HUES48 (cell line): ENCODE data around the gene IP6K1.
"Not testable (repeated sequence)": the region's sequence is repeated elsewhere in the genome, so short reads cannot be mapped to it uniquely, and the experiment has no call there.

ENCODE experiments used
- H3K27ac ChIP-seq: one replicate; pipeline ENCODE4 v1.7.0; 2013; ENCODE audit warnings: low read depth, low read length, inconsistent platforms
- H3K27me3 ChIP-seq: 2 replicates; pipeline ENCODE4 v1.6.1; 2013; ENCODE audit warnings: mild to moderate bottlenecking, low read length; ENCODE audit not compliant: control insufficient read depth, insufficient read depth
- H3K36me3 ChIP-seq: 2 replicates; pipeline ENCODE4 v1.6.1; 2013; ENCODE audit warnings: low read length; ENCODE audit not compliant: control insufficient read depth, insufficient read depth
- H3K4me1 ChIP-seq: 2 replicates; pipeline ENCODE4 v1.6.1; 2013; ENCODE audit warnings: mild to moderate bottlenecking, low read length; ENCODE audit not compliant: control insufficient read depth, insufficient read depth
- H3K4me3 ChIP-seq: 2 replicates; pipeline ENCODE4 v1.5.1; 2013; ENCODE audit warnings: mild to moderate bottlenecking, low read depth, low read length
- H3K9ac ChIP-seq: 2 replicates; pipeline ENCODE4 v1.6.1; 2013; ENCODE audit warnings: mild to moderate bottlenecking, low read depth, low read length, moderate library complexity
- H3K9me3 ChIP-seq: 2 replicates; pipeline ENCODE4 v1.6.1; 2013; ENCODE audit warnings: low read length; ENCODE audit not compliant: control insufficient read depth, insufficient read depth

IP6K1 gene

DNA sequence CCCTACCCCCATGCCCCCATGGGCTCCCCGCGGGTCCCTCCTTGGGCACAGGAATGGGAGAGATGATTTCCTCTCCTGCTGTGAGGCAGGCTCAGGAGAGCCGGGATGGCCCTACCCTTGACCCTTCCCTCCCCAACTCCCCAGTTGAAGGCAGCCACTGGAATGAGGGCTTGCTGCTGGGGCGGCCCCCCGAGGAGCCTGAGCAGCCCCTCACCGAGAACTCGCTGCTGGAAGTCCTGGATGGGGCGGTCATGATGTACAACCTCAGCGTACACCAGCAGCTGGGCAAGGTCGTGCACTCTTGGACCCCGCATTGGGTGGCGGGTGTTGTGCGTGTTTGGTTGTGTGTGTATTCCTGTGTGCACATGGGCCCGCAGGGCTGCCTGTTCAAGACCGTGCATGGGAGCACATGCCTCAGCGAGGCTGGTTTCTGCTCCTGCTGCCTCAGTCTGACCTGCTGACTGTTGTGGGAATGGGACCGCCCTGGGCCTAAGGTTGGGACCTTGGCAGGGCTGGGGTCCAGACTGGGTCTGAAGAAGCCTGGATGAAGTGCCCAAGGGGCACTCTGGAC, 80.9 kb downstream of the IP6K1 start:
- Histone ChIP-seq H3K36me3 (peaks cover 37% of the 10 kb centered on the region), H3K27ac (no peak overlapping the region), H3K9ac (no peak overlapping the region), H3K9me3 (no peaks in the 10 kb centered on the region), H3K4me3 (no peak overlapping the region), H3K4me1 (no peaks in the 10 kb centered on the region), H3K27me3 (no peaks in the 10 kb centered on the region)

DNA sequence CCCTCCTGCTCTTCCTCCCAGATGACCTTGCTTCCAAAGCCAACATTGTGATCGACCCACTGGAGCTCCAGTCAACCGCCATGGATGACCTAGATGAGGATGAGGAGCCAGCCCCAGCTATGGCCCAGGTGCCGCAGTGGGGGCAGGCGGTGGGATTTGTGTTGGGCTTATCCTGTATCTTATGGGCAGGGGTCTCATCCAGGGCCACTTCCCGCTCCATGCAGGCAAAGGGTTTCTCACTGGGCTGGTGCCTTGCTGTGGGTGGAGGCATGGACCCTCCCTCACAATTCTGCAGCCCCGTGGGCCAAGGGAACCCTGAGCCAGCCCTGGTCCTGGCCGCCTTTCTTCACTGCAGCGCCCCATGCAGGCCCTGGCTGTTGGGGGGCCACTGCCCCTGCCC, 81.7 kb downstream of the IP6K1 start:
- Histone ChIP-seq H3K9ac (no peak overlapping the region), H3K4me1 (no peaks in the 10 kb centered on the region), H3K4me3 (no peak overlapping the region), H3K36me3 (peaks cover 42% of the 10 kb centered on the region), H3K9me3 (no peaks in the 10 kb centered on the region), H3K27ac (no peak overlapping the region), H3K27me3 (no peaks in the 10 kb centered on the region)

DNA sequence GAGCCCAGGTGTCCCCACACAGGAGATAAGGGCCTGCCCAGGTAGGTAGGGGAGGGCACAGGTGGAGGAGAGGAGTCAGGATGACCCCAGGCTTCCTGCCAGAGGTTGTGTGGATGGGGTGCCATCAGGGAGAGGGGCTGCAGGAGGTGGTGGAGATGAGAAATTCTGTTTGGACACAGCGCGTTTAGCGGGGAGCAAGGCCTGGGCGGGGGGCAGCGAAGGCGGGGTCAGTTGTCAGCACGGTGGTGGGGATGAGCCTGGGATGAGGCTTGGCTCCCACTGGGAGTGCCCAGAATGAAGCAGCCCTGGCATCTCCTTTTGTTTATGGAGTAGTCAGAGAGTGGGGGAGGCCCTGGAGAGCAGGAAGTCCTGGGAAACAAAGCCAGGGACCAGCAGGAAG, 82.4 kb downstream of the IP6K1 start:
- no peak overlapping the region for H3K27ac ChIP-seq
- no peaks in the 10 kb centered on the region for H3K27me3 ChIP-seq
- peaks cover 44% of the 10 kb centered on the region for H3K36me3 ChIP-seq
- H3K4me3 ChIP-seq, result no peak overlapping the region
- no peak overlapping the region for H3K9ac ChIP-seq
- H3K9me3 ChIP-seq, result no peaks in the 10 kb centered on the region
- no peaks in the 10 kb centered on the region for H3K4me1 ChIP-seq

DNA sequence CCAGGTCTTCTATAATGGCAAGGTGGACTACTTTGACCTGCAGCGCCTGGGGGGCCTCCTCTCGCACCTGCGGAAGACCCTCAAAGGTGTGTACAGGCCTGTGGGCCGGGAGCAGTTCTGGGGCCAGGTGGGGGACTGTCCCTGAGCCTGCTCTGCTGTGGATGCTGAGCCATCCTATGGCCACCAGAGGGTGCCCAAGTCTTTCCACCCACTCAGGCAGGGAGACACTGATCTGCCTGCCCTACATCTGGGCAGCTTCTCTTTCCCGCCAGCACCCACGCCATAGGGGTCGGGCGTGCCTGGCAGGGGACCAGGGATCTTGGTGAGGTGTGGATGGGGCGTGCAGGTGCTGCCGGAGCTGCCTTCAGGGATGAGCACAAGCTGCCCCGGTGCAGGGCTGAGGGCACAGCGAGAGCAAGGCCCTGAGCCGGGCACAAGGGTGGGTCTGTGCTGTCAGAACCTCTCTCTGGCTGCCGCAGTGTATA, 82.9 kb downstream of the IP6K1 start:
- Histone ChIP-seq H3K27me3 (no peaks in the 10 kb centered on the region), H3K9me3 (no peaks in the 10 kb centered on the region), H3K36me3 (peaks cover 47% of the 10 kb centered on the region), H3K27ac (no peak overlapping the region), H3K9ac (no peak overlapping the region), H3K4me1 (no peaks in the 10 kb centered on the region), H3K4me3 (no peak overlapping the region)

DNA sequence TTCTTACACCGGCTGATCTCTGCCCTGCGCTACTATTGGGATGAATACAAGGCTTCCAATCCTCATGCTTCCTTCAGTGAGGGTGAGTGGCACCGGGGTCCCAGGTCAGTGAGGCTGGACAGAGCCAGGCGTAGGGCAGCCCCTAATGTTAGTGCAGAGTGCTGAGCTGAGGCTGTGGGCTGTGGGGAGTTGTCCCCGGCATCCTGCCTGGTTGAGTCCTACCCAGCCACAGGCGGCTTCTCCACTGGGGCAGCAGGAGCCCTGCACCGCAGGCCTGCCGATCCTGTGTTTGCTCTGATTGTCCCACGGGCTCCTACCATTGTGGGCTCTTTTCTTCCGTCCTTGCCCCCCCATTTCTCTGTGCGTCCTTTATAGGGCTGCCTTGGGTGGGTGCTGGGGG, 83.7 kb downstream of the IP6K1 start:
- H3K9ac ChIP-seq, result no peak overlapping the region
- H3K4me1 ChIP-seq, result no peaks in the 10 kb centered on the region
- no peaks in the 10 kb centered on the region for H3K9me3 ChIP-seq
- no peaks in the 10 kb centered on the region for H3K27me3 ChIP-seq
- H3K27ac ChIP-seq, result no peak overlapping the region
- no peak overlapping the region for H3K4me3 ChIP-seq
- peaks cover 46% of the 10 kb centered on the region for H3K36me3 ChIP-seq

DNA sequence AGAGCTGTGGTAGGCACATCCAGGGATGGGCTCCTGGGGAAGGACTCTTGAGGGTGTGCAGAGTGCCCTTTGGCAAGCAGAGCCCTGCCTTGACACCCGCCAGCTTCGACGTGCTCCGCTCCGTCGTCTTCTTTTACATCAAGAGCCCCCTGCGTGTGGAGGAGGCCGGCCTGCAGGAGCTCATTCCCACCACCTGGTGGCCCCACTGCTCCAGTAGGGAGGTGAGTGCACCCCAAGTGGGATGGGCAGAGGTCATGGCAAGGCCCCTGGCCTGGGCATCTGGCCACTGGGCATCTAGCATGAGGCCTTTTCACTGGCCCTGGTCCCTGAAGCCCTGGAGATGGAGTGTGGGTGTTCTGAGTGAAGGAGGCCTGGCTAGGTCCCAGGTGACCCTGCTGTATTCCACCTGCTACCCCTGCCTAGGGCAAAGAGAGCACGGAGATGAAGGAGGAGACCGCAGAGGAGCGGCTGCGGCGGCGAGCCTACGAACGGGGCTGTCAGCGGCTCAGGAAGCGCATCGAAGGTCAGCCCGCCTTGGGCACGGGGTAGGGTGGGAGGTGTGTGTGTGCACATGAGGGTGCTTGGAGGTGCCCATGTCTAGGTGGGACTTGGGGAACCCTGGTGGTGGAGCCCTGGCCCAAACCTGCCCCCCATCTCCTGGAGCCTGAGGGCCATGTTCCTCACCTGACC, 84.8 kb downstream of the IP6K1 start:
- peaks cover 46% of the 10 kb centered on the region for H3K36me3 ChIP-seq
- no peaks in the 10 kb centered on the region for H3K27me3 ChIP-seq
- H3K9ac ChIP-seq, result no peak overlapping the region; the same call in 1 of the 2 replicates
- no peaks in the 10 kb centered on the region for H3K4me1 ChIP-seq
- no peaks in the 10 kb centered on the region for H3K9me3 ChIP-seq
- H3K27ac ChIP-seq, result no peak overlapping the region
- H3K4me3 ChIP-seq, result no peak overlapping the region

DNA sequence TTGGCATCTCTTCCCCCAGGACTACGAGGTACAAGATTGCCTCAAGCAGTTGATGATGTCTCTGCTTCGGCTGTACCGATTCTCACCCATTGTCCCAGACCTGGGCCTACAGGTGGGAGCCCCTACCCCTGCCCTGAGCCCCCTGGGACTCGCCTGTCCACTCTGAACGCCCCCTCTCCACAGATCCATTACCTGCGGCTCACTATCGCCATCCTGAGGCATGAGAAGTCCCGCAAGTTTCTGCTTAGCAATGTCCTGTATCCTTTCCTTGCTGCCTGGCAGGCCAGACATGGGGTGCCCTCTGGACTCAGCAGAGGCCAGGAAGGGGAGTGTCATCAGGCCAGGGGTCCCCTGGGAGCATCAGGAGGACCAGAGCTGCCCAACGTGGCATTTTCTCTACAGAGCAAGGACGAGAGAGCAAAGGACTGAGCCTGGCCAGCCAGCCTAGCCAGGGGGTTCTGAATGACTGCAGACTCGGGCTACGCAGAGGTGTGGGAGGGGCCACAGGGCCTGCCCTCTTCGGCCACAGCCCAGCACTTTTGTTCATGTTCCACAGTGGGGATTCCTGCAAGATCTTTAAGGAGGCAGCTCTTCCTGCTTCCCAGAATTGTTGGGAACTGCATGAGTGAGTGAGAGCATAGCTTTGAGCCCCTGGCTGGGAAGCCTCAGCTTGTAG, 85.8 kb downstream of the IP6K1 start:
- no peak overlapping the region for H3K9ac ChIP-seq
- no peaks in the 10 kb centered on the region for H3K9me3 ChIP-seq
- H3K27ac ChIP-seq, result no peak overlapping the region
- peaks cover 41% of the 10 kb centered on the region for H3K36me3 ChIP-seq
- H3K27me3 ChIP-seq, result no peaks in the 10 kb centered on the region
- H3K4me1 ChIP-seq, result no peaks in the 10 kb centered on the region
- H3K4me3 ChIP-seq, result no peak overlapping the region

DNA sequence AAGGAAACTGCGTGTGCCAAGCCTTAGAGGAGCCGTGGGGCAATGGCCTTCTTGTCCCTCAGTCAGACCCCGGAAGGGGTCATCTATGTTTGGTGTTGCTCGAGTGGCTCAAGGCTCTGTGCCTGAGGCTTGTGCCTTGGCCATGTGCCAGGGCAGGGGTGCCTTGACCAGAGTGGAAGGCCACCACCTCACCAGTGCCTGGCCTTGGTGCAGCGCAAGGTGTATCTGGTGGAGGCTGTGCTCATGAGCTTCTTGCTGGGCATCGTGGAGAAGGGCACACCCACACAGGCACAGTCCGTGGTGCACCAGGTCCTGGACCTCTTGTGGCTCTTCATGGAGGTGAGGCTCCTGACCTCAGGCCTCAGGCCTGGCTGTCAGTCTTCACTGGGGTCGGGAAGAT, 86.3 kb downstream of the IP6K1 start:
- Histone ChIP-seq H3K27me3 (no peaks in the 10 kb centered on the region), H3K36me3 (peaks cover 38% of the 10 kb centered on the region), H3K9ac (no peak overlapping the region), H3K9me3 (no peaks in the 10 kb centered on the region), H3K4me3 (no peak overlapping the region), H3K4me1 (no peaks in the 10 kb centered on the region), H3K27ac (no peak overlapping the region)

DNA sequence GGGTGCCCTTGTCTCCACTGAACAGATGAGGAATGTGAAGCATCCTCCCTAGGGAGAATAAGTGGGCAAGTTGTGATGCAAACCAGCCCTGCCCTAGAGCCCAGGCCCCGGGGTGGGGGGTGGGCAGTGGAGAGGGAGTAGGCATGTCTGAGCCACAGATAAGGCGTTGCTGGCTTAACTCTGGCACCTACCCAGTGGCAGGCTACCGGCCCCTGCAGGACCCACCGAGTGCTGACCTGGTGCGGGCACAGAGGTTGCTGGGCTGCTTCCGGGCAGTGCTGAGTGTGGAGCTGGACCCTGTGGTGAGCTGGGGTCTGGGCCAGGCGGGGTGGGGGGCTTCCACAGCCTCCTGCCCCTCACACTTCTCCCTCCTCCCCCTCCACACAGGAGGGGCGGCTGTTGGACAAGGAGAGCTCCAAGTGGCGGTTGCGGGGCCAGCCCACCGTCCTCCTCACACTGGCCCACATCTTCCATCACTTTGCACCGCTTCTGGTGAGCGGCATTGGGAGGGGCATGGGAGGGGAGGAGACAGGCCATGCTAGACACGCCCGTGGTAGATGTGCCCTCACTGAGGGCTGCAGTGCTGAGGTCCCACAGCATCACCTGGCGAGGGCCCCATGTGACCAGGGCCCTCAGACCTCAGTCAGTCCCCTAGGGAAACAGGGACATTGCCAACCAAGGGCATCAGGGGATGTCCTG, 86.9 kb downstream of the IP6K1 start:
- H3K9ac ChIP-seq, result no peak overlapping the region
- H3K27ac ChIP-seq, result no peak overlapping the region
- H3K27me3 ChIP-seq, result no peaks in the 10 kb centered on the region
- H3K4me3 ChIP-seq, result no peak overlapping the region
- H3K4me1 ChIP-seq, result no peaks in the 10 kb centered on the region
- H3K36me3 ChIP-seq, result peaks cover 32% of the 10 kb centered on the region
- no peaks in the 10 kb centered on the region for H3K9me3 ChIP-seq

DNA sequence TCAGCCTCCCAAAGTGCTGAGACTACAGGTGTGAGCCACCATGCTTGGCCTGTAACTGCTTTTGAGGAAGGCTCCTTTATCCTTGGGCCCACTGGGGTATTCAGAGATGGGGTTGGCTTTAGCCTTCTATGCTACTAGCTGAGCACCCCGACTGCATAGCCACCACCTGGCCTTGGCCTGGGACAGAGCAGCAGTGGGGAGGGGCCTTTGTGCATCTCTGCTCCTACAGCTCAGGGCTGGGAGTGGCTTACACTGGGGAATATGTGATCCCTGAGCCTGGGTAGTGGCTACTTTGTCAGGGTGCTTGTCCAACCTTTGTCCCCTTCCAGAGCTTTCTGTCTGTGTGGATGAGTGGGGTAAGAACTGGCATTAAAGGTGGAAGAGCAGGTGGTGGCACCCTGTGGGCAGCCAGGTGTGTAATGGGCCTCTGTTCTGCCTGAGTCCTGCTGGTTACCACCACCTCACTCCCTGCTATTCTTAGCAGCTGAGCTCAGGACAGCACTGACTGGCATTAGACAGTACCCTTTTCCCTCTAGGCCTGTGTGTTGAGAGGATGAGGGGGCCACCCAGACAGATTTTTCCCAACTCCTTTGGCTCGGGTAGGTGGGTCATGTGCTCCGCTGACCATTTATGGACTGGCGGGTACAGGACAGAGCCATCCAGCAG, 90.9 kb downstream of the IP6K1 start:
- H3K4me1 ChIP-seq, H3K4me3 ChIP-seq, H3K9ac ChIP-seq, H3K9me3 ChIP-seq, H3K27me3 ChIP-seq, H3K27ac ChIP-seq: not testable (repeated sequence)
- peaks cover 14% of the 10 kb centered on the region; the same call in 1 of the 2 replicates for H3K36me3 ChIP-seq
